Esophagus squamous epithelium (tissue), 5 donors: ENCODE results near the gene PILRA. TPM values are rescaled to one million over a fixed set of nuclear protein-coding genes. Genes with fewer than 3 reads are reported as not detected.

Source experiments
- DNase-seq: peaks from one replicate; lab custom pipeline; 2025; lab: John Stamatoyannopoulos, UW
- H3K27ac ChIP-seq, 4 donors: fragments of 200-600 bp; sonication (generic); one replicate each; pipeline ENCODE4 v1.5.1; 2016 to 2019; ENCODE audit warnings: mild to moderate bottlenecking in 1 of 4
- H3K27me3 ChIP-seq, 4 donors: fragments of 200-600 bp; sonication (generic); 1 replicate in 3 of 4; 2 replicates in 1 of 4; pipeline versions ENCODE4 v1.5.1 to v1.6.0; 2017 to 2021; ENCODE audit warnings: antibody characterized with exemption in 1 of 4
- H3K36me3 ChIP-seq, 3 donors: fragments of 200-600 bp; sonication (generic); one replicate each; pipeline ENCODE4 v1.5.1; 2016 to 2019
- H3K4me1 ChIP-seq, 3 donors: fragments of 200-600 bp; sonication (generic); one replicate each; pipeline ENCODE4 v1.5.1; 2017 to 2019
- H3K4me3 ChIP-seq, 4 donors: fragments of 200-600 bp; sonication (generic); 1 replicate in 3 of 4; 2 replicates in 1 of 4; pipeline ENCODE4 v1.5.1; 2016 to 2019; ENCODE audit warnings: mild to moderate bottlenecking in 2 of 4, moderate library complexity in 1 of 4
- H3K9me3 ChIP-seq, 3 donors: fragments of 200-600 bp; sonication (generic); one replicate each; pipeline ENCODE4 v1.5.1; 2016 to 2019
- CTCF ChIP-seq, 6 experiments: fragments of 450-650 bp in 4 of 6; fragments of 200-600 bp in 2 of 6; sonication (generic) in 2 of 6; IDR thresholded peaks; one replicate each; pipeline ENCODE4 v1.5.1; 2016 to 2019; ENCODE audit warnings: antibody characterized with exemption in 6 of 6, mild to moderate bottlenecking in 4 of 6, moderate library complexity in 4 of 6
- POLR2A ChIP-seq, 4 donors: fragments of 450-650 bp; IDR thresholded peaks; one replicate each; pipeline ENCODE4 v1.6.1; 2017; ENCODE audit warnings: antibody characterized with exemption in 4 of 4, mild to moderate bottlenecking in 4 of 4, moderate library complexity in 3 of 4
- WGBS, 2 donors: methylation state at CpG; one replicate each; pipeline ENCODE4 v1.1.5; 2018; 5-methylcytosine and 5-hydroxymethylcytosine counted together
- intact Hi-C: fragments of 100-400 bp; cut with DNase I; formaldehyde crosslinking; loops from one replicate; pipeline ENCODE4 v1.15.0; 2022
- total RNA-seq, 4 donors: library from RNA; depleted of rRNA; stranded (reverse); fragments of >200 nt; gene quantifications; one replicate each; pipeline ENCODE4 v1.1.0, GENCODE V29; 2016
- donor health status: DM: yes; HTN: yes; CAD: no.

Gene PILRA
- total RNA-seq, 4 donors from 2014 or later = 0.61 to 5.0 (median 1.1) TPM

- TF ChIP-seq CTCF (IDR thresholded peaks at IDR 0.05) (no peak), POLR2A (IDR thresholded peaks at IDR 0.05) (no peak)
- intact Hi-C loops = loop anchor here (10.0 kb wide), 1 partner anchor 119 kb away; no protein-coding TSS in a partner anchor
- no peak for DNase-seq
- no peaks in the 10 kb centered on the region for H3K4me1 ChIP-seq
- H3K36me3 ChIP-seq = peaks cover 46 to 100% (median 65%) of the 10 kb centered on the region in 3 donors
- no peaks in the 10 kb centered on the region for H3K27me3 ChIP-seq
- H3K9me3 ChIP-seq = no peaks in the 10 kb centered on the region
- WGBS, 2 donors = 86 to 90% methylated on average over 1 to 2 of the region's 6 CpGs
- H3K4me3 ChIP-seq = no peak overlapping the region
- no peak overlapping the region for H3K27ac ChIP-seq
Measured at GRCh38 chr7:100353685-100354330, 19.5 kb upstream of the PILRA start.

GRCh38 chr7:100356416-100357068, 16.7 kb upstream of the PILRA start:
- Histone ChIP-seq H3K36me3 (peaks cover 49 to 100% (median 63%) of the 10 kb centered on the region in 3 donors), H3K9me3 (no peaks in the 10 kb centered on the region), H3K27me3 (no peaks in the 10 kb centered on the region), H3K4me3 (no peak overlapping the region), H3K4me1 (no peaks in the 10 kb centered on the region), H3K27ac (no peak overlapping the region)
- 81% methylated on average over 4 of the region's 8 CpGs; no CpG with 5 or more reads in 1 of the 2 donors for WGBS, 2 donors
- intact Hi-C loops = loop anchor here (10.0 kb wide), 1 partner anchor 122 kb away; no protein-coding TSS in a partner anchor
- TF ChIP-seq CTCF (IDR thresholded peaks at IDR 0.05) (no peak), POLR2A (IDR thresholded peaks at IDR 0.05) (no peak)
- no peak for DNase-seq

GRCh38 chr7:100357131-100357561, 16.1 kb upstream of the PILRA start:
- DNase-seq = no peak
- WGBS, 2 donors = 80% methylated on average over 1 of the region's 6 CpGs; no CpG with 5 or more reads in 1 of the 2 donors
- Histone ChIP-seq H3K4me3 (no peak overlapping the region), H3K4me1 (no peaks in the 10 kb centered on the region), H3K27ac (no peak overlapping the region), H3K36me3 (peaks cover 43 to 100% (median 65%) of the 10 kb centered on the region in 3 donors), H3K9me3 (no peaks in the 10 kb centered on the region), H3K27me3 (no peaks in the 10 kb centered on the region)
- TF ChIP-seq CTCF (IDR thresholded peaks at IDR 0.05) (no peak), POLR2A (IDR thresholded peaks at IDR 0.05) (no peak)
- intact Hi-C loops = loop anchor here (10.0 kb wide), 1 partner anchor 122 kb away; no protein-coding TSS in a partner anchor

GRCh38 chr7:100358027-100358856, 15.0 kb upstream of the PILRA start, which contains the start of gene PILRB:
Gene PILRB (plus strand): TSS chr7:100358117. CDS start chr7:100358303, 186 bp downstream.
- intact Hi-C loops = loop anchor here (10.0 kb wide), 1 partner anchor 123 kb away; no protein-coding TSS in a partner anchor
- peaks cover 38 to 100% (median 57%) of the 10 kb centered on the region in 3 donors for H3K36me3 ChIP-seq

More at GRCh38 chr7:100358027-100358856, 15.0 kb upstream of the PILRA start, which contains the start of gene PILRB:
- Histone ChIP-seq H3K27ac (no peak within 1 kb of the TSS), H3K9me3 (no peaks in the 10 kb centered on the region), H3K4me3 (no peak within 1 kb of the TSS), H3K27me3 (no peaks in the 10 kb centered on the region), H3K4me1 (no peaks in the 10 kb centered on the region)
- DNase-seq = no peak
- no peak for TF ChIP-seq CTCF (IDR thresholded peaks at IDR 0.05)
- no peak for TF ChIP-seq POLR2A (IDR thresholded peaks at IDR 0.05)
- WGBS, 2 donors = 73 to 83% methylated on average over 4 of the region's 11 CpGs
